HepG2 (cell line): ENCODE data around the gene ANO4. TPM values are rescaled to one million over a fixed set of nuclear protein-coding genes. Genes with fewer than 3 reads are reported as not detected.

Experiments used
- ATAC-seq: fragments of 200-7000 bp; cut with Tn5 transposase; 3 replicates; pipeline ENCODE4 v1.9.1; 2020; ENCODE audit warnings: mild to moderate bottlenecking, moderate library complexity
- BruUV-seq: library from RNA; stranded (reverse); fragments of 400-500 nt; replicated peaks from 2 replicates; lab custom pipeline; 2021; lab: Mats Ljungman, UMichigan
- CTCF ChIA-PET: fragments of 300-600 bp; formaldehyde crosslinking; extraction: SDS; loops from one replicate; lab custom pipeline; 2021; ENCODE audit warnings: low total read pairs, inconsistent platforms, low intra/inter-chr PET ratio; lab: Yijun Ruan, JAX
- POLR2A ChIA-PET: fragments of 350-600 bp; sonication (Branson Sonifier 250); formaldehyde crosslinking; loops from one replicate; lab custom pipeline; 2020; ENCODE audit warnings: antibody characterized with exemption, inconsistent platforms; lab: Yijun Ruan, JAX
- DNase-seq: peaks from one replicate; pipeline ENCODE4 v3.0.0-alpha.2; 2015; ENCODE audit warnings: low spot score
- FAIRE-seq: peaks from 3 replicates; lab custom pipeline; 2011; peaks lifted over from hg19 to GRCh38; lab: Jason Lieb, UNC
- H2AFZ ChIP-seq: one replicate; pipeline ENCODE4 v1.6.1; 2011; ENCODE audit warnings: low read length, inconsistent platforms
- H3K27ac ChIP-seq: fragments of 300-600 bp; 3 replicates; pipeline ENCODE4 v1.8.0; 2011; ENCODE audit warnings: mixed run types, mild to moderate bottlenecking, mixed read lengths, low read length, inconsistent platforms; ENCODE audit not compliant: insufficient read depth; ENCODE audit errors: extremely low read length
- H3K27me3 ChIP-seq, 2 experiments: fragments of 200-600 bp in 1 of 2; 2 replicates in 1 of 2; 3 replicates in 1 of 2; pipeline versions ENCODE4 v1.6.0 to v1.8.0; 2011; ENCODE audit warnings: low read length in 2 of 2, mild to moderate bottlenecking in 2 of 2, moderate library complexity in 2 of 2, inconsistent platforms in 1 of 2; ENCODE audit not compliant: insufficient read depth in 2 of 2, control insufficient read depth in 1 of 2
- H3K36me3 ChIP-seq, 2 experiments: fragments of 200-600 bp in 1 of 2; replicated peaks in 1 of 2; 2 replicates in 1 of 2; 3 replicates in 1 of 2; pipeline versions ENCODE4 v1.5.1 to v1.8.0; 2011; ENCODE audit warnings: low read length in 2 of 2, inconsistent platforms in 1 of 2; ENCODE audit not compliant: insufficient read depth in 2 of 2, control insufficient read depth in 1 of 2
- H3K4me1 ChIP-seq: 2 replicates; pipeline ENCODE4 v1.5.1; 2012; ENCODE audit warnings: low read length, inconsistent platforms; ENCODE audit not compliant: insufficient read depth
- H3K4me2 ChIP-seq: 2 replicates; pipeline ENCODE4 v1.6.0; 2011; ENCODE audit warnings: low read depth, low read length, inconsistent platforms
- H3K4me3 ChIP-seq, 3 experiments: fragments of 200-600 bp in 1 of 3; sonication (generic), shearing (Covaris generic) in 1 of 3; replicated peaks in 1 of 3; 2 replicates each; pipeline ENCODE4 v1.5.1; 2011 to 2016; ENCODE audit warnings: low read length in 3 of 3, inconsistent platforms in 2 of 3, low read depth in 2 of 3, mild to moderate bottlenecking in 2 of 3, control low read depth in 1 of 3, mixed read lengths in 1 of 3; ENCODE audit not compliant: insufficient read depth in 1 of 3
- H3K79me2 ChIP-seq: one replicate; pipeline ENCODE4 v1.6.1; 2011; ENCODE audit warnings: low read length, inconsistent platforms; ENCODE audit not compliant: insufficient read depth
- H3K9ac ChIP-seq: 2 replicates; pipeline ENCODE4 v1.6.0; 2011; ENCODE audit warnings: mild to moderate bottlenecking, low read depth, low read length, inconsistent platforms; ENCODE audit not compliant: insufficient read depth
- H3K9me3 ChIP-seq: 2 replicates; pipeline ENCODE4 v1.5.1; 2012; ENCODE audit warnings: mild to moderate bottlenecking, low read length
- H4K20me1 ChIP-seq: 2 replicates; pipeline ENCODE4 v1.6.0; 2011; ENCODE audit warnings: inconsistent platforms, mild to moderate bottlenecking, low read length, moderate library complexity; ENCODE audit not compliant: insufficient read depth
- HIC2 ChIP-seq: sonication (generic); formaldehyde crosslinking; IDR thresholded peaks from 2 replicates; pipeline ENCODE4 v1.9.0; 2022; ENCODE audit warnings: low read depth, missing genetic modification reagents
- JUND ChIP-seq: sonication (generic); formaldehyde crosslinking; IDR thresholded peaks from 2 replicates; pipeline ENCODE4 v1.8.0; 2022; ENCODE audit warnings: mild to moderate bottlenecking, missing genetic modification reagents
- NONO ChIP-seq, 2 experiments: fragments of 450-650 bp in 1 of 2; sonication (generic) in 1 of 2; formaldehyde crosslinking in 1 of 2; IDR thresholded peaks in 1 of 2; conservative IDR thresholded peaks in 1 of 2; 2 replicates each; pipeline versions ENCODE4 v1.6.1 to v1.8.0; 2017 to 2022; ENCODE audit warnings: mild to moderate bottlenecking in 1 of 2, missing genetic modification reagents in 1 of 2, moderate library complexity in 1 of 2
- NR3C1 ChIP-seq: sonication (generic); formaldehyde crosslinking; IDR thresholded peaks from 2 replicates; pipeline ENCODE4 v1.4.0; 2020; ENCODE audit warnings: missing genetic modification reagents
- ZNF30 ChIP-seq: sonication (generic); formaldehyde crosslinking; IDR thresholded peaks from 2 replicates; pipeline ENCODE4 v1.5.0; 2020; ENCODE audit warnings: mild to moderate bottlenecking, missing genetic modification reagents
- ZNF34 ChIP-seq: sonication (generic); formaldehyde crosslinking; IDR thresholded peaks from 2 replicates; pipeline ENCODE4 v1.4.0; 2020; ENCODE audit warnings: mild to moderate bottlenecking, missing genetic modification reagents, borderline replicate concordance
- ZNF468 ChIP-seq: sonication (generic); formaldehyde crosslinking; IDR thresholded peaks from 2 replicates; pipeline ENCODE4 v1.8.0; 2022; ENCODE audit warnings: mild to moderate bottlenecking, moderate library complexity, missing genetic modification reagents
- ZNF562 ChIP-seq: sonication (generic); formaldehyde crosslinking; IDR thresholded peaks from 2 replicates; pipeline ENCODE4 v1.8.0; 2022; ENCODE audit warnings: missing genetic modification reagents, borderline replicate concordance
- ZNF720 ChIP-seq: sonication (generic); formaldehyde crosslinking; IDR thresholded peaks from 2 replicates; pipeline ENCODE4 v1.4.0; 2020; ENCODE audit warnings: missing genetic modification reagents
- ZNF816 ChIP-seq: sonication (generic); formaldehyde crosslinking; IDR thresholded peaks from 2 replicates; pipeline ENCODE4 v1.8.0; 2022; ENCODE audit warnings: missing genetic modification reagents, mild to moderate bottlenecking, borderline replicate concordance
- ZSCAN31 ChIP-seq: sonication (generic); formaldehyde crosslinking; IDR thresholded peaks from 2 replicates; pipeline ENCODE4 v1.5.0; 2020; ENCODE audit warnings: low read depth, mild to moderate bottlenecking, missing genetic modification reagents
- ZSCAN5A ChIP-seq: sonication (generic); formaldehyde crosslinking; IDR thresholded peaks from 2 replicates; pipeline ENCODE4 v1.8.0; 2022; ENCODE audit warnings: mild to moderate bottlenecking, missing genetic modification reagents, borderline replicate concordance
- ZSCAN9 ChIP-seq: IDR thresholded peaks from 2 replicates; pipeline ENCODE4 v1.6.1; 2016; ENCODE audit warnings: borderline replicate concordance
- WGBS: methylation state at CpG from one replicate; pipeline ENCODE4 v1.1.6; 2017; ENCODE audit warnings: low lambda C conversion rate; 5-methylcytosine and 5-hydroxymethylcytosine counted together
- in situ Hi-C: cut with HindIII; loops from 2 replicates; pipeline ENCODE4 v1.10.0; 2017; ENCODE audit warnings: low pct_unique_long_range_greater_than_20kb; ENCODE audit not compliant: extremely low pct_ligation_motif_present
- intact Hi-C: fragments of 100-400 bp; cut with micrococcal nuclease; formaldehyde crosslinking; loops from one replicate; pipeline ENCODE4 v1.10.0; 2022; ENCODE audit not compliant: unreplicated experiment
- polyA plus RNA-seq, 8 experiments: library from polyadenylated mRNA; depleted of rRNA in 3 of 8; stranded (reverse) in 7 of 8; unstranded in 1 of 8; fragments of >200 nt; fragmentation: Illumina TruSeq in 4 of 8; extraction: Trizol in 4 of 8; gene quantifications; 2 replicates each; pipeline versions ENCODE4 v1.2.1 to v1.2.3, GENCODE V29; 2011 to 2016; ENCODE audit warnings: low read depth in 4 of 8, missing spikeins in 1 of 8, mixed read lengths in 1 of 8; ENCODE audit not compliant: insufficient read depth in 1 of 8
- total RNA-seq, 5 experiments: library from RNA; depleted of rRNA; stranded (reverse); fragments of >200 nt; fragmentation: Illumina TruSeq; extraction: Trizol; gene quantifications; 2 replicates each; pipeline ENCODE4 v1.2.3, GENCODE V29; 2016; ENCODE audit warnings: low read depth in 1 of 5

ANO4 gene
- total and polyA plus RNA-seq, 2 of the 13 experiments (the other 11 are each of a cell fraction or from before 2014, with no cell fraction given), result not detected

- no peaks in the 10 kb centered on the region for H3K27me3 ChIP-seq
- no peak overlapping the region for H3K27ac ChIP-seq
- in situ Hi-C loops, result no loop called here
- TF ChIP-seq ZSCAN9, result no peak
- TF ChIP-seq NR3C1 (CRISPR knock-in tag), result no peak
- no peak for TF ChIP-seq HIC2
- TF ChIP-seq ZNF468 (CRISPR knock-in tag), result no peak
- no peak for TF ChIP-seq ZSCAN5A (CRISPR knock-in tag)
- TF ChIP-seq ZNF720 (CRISPR knock-in tag), result no peak
- TF ChIP-seq ZNF562, result no peak
- TF ChIP-seq ZNF34 (CRISPR knock-in tag), result no peak
- TF ChIP-seq JUND, result no peak
- TF ChIP-seq ZNF816 (CRISPR knock-in tag), result no peak
- TF ChIP-seq NONO (IDR thresholded peaks at IDR 0.05), result no peak
- TF ChIP-seq NONO (CRISPR knock-in tag; conservative IDR thresholded peaks at IDR 0.05), result no peak
- TF ChIP-seq ZSCAN31 (CRISPR knock-in tag), result no peak
- TF ChIP-seq ZNF30, result no peak
- TF ChIP-seq, all 625 proteins: peak for 0
- no peak overlapping the region for H3K4me3 ChIP-seq
- intact Hi-C loops, result no loop called here
- WGBS, result 2% methylated on average over 2 of the region's 2 CpGs
- H3K9ac ChIP-seq, result no peak overlapping the region
- CTCF ChIA-PET, result no interaction called here
- H3K79me2 ChIP-seq, result no peaks in the 10 kb centered on the region
- no peaks in the 10 kb centered on the region for H4K20me1 ChIP-seq
- no peaks in the 10 kb centered on the region for H3K9me3 ChIP-seq
- no peak for FAIRE-seq
- POLR2A ChIA-PET, result no interaction called here
- BruUV-seq, result no TSS peak
- no peak overlapping the region for H2AFZ ChIP-seq
- no peak for ATAC-seq
- H3K36me3 ChIP-seq, result no peaks in the 10 kb centered on the region
- H3K4me1 ChIP-seq, result no peaks in the 10 kb centered on the region
- H3K4me2 ChIP-seq, result no peak overlapping the region
- DNase-seq, result no peak
Observed at GRCh38 chr12:100972121-100972520, 177.5 kb downstream of the ANO4 start.
